T-cell (primary cell): Measurements from ENCODE around the gene ST3GAL3. TPM values are rescaled to one million over a fixed set of nuclear protein-coding genes. Genes with fewer than 3 reads are reported as not detected.

Source experiments
- ATAC-seq, 4 experiments: fragments of 200-7000 bp in 3 of 4; fragments of 150-1000 bp in 1 of 4; cut with Tn5 transposase; replicated peaks in 1 of 4; 1 replicate in 3 of 4; 2 replicates in 1 of 4; pipeline ENCODE4 v1.10.0; 2021; ENCODE audit warnings: moderate library complexity in 3 of 4, mild to moderate bottlenecking in 2 of 4, moderate number of reproducible peaks in 1 of 4
- CTCF ChIA-PET, 2 donors: fragments of 300-600 bp; sonication (Branson Sonifier 250); formaldehyde crosslinking; loops; one replicate each; lab custom pipeline; 2022; ENCODE audit warnings: antibody characterized with exemption in 2 of 2; lab: Charles Lee
- POLR2A ChIA-PET, 2 donors: fragments of 300-600 bp; sonication (Branson Sonifier 250); formaldehyde crosslinking; loops; one replicate each; lab custom pipeline; 2022; ENCODE audit warnings: antibody characterized with exemption in 2 of 2; lab: Charles Lee
- DNase-seq, 35 experiments: peaks; one replicate each; pipeline versions ENCODE4 v3.0.0 to v3.0.0-alpha.2; 2013 to 2023
- H3K27ac ChIP-seq: one replicate; pipeline ENCODE4 v1.5.1; 2013; ENCODE audit warnings: low read length
- H3K27me3 ChIP-seq, 2 experiments: replicated peaks in 1 of 2; 1 replicate in 1 of 2; 2 replicates in 1 of 2; pipeline versions ENCODE4 v1.6.1 to v1.7.0; 2013; ENCODE audit warnings: low read length in 1 of 2, mixed read lengths in 1 of 2; ENCODE audit not compliant: control insufficient read depth in 2 of 2, insufficient read depth in 2 of 2; ENCODE audit errors: extremely low read depth in 1 of 2
- H3K36me3 ChIP-seq, 2 donors: 1 replicate in 1 of 2; 2 replicates in 1 of 2; pipeline versions ENCODE4 v1.6.1 to v1.7.0; 2013; ENCODE audit warnings: low read length in 1 of 2; ENCODE audit not compliant: control insufficient read depth in 2 of 2, insufficient read depth in 1 of 2; ENCODE audit errors: extremely low read depth in 1 of 2
- H3K4me1 ChIP-seq, 2 experiments: 1 replicate in 1 of 2; 2 replicates in 1 of 2; pipeline versions ENCODE4 v1.6.1 to v1.7.0; 2013; ENCODE audit warnings: low read length in 2 of 2, mixed read lengths in 1 of 2; ENCODE audit not compliant: insufficient read depth in 2 of 2, control insufficient read depth in 1 of 2; ENCODE audit errors: extremely low read depth in 1 of 2
- H3K4me3 ChIP-seq, 2 donors: 1 replicate in 1 of 2; 2 replicates in 1 of 2; pipeline versions ENCODE4 v1.5.1 to v1.7.0; 2013; ENCODE audit warnings: mild to moderate bottlenecking in 2 of 2, low read length in 1 of 2, moderate library complexity in 1 of 2; ENCODE audit not compliant: control insufficient read depth in 1 of 2; ENCODE audit errors: extremely low read depth in 1 of 2
- H3K9me3 ChIP-seq: 2 replicates; pipeline ENCODE4 v1.7.0; 2013
- H3K27ac Mint-ChIP-seq, 2 donors: one replicate each; pipeline ENCODE4 v1.8.0; 2020 to 2021; ENCODE audit warnings: mild to moderate bottlenecking in 2 of 2, mixed read lengths in 2 of 2
- H3K27me3 Mint-ChIP-seq, 2 donors: one replicate each; pipeline ENCODE4 v1.8.0; 2021 to 2022; ENCODE audit warnings: mixed read lengths in 2 of 2
- H3K36me3 Mint-ChIP-seq: one replicate; pipeline ENCODE4 v1.8.0; 2021; ENCODE audit warnings: mixed read lengths
- H3K4me1 Mint-ChIP-seq, 3 donors: one replicate each; pipeline ENCODE4 v1.8.0; 2020 to 2022; ENCODE audit warnings: mixed read lengths in 3 of 3, mild to moderate bottlenecking in 1 of 3
- H3K4me3 Mint-ChIP-seq, 3 donors: one replicate each; pipeline ENCODE4 v1.8.0; 2020 to 2022; ENCODE audit warnings: mild to moderate bottlenecking in 3 of 3, mixed read lengths in 3 of 3, moderate library complexity in 3 of 3
- H3K9me3 Mint-ChIP-seq, 3 donors: one replicate each; pipeline ENCODE4 v1.8.0; 2020 to 2022; ENCODE audit warnings: mixed read lengths in 3 of 3
- WGBS: methylation state at CpG from one replicate; pipeline ENCODE4 v1.1.5; 2013; ENCODE audit warnings: missing lambda C conversion rate; ENCODE audit not compliant: insufficient coverage; 5-methylcytosine and 5-hydroxymethylcytosine counted together
- total RNA-seq, 35 experiments: library from RNA in 6 of 35; stranded (reverse) in 6 of 35; fragments of 120-200 nt in 1 of 35; gene quantifications; one replicate each; pipeline versions ENCODE4 v1.2.1 to v1.2.4 and lab custom pipeline; 2013 to 2026

ST3GAL3 gene
- total RNA-seq, 5 donors from 2014 or later (not counting 1 experiment from before 2014, with no cell fraction given) = 21.9 to 29.8 (median 24.4) TPM

- Histone ChIP-seq H3K4me1 (peaks cover 10 to 39% of the 10 kb centered on the region in 2 experiments), H3K27ac (no peak overlapping the region), H3K9me3 (no peaks in the 10 kb centered on the region), H3K27me3 (peaks cover 0 to 28% of the 10 kb centered on the region in 2 experiments), H3K36me3 (peaks cover 3 to 25% of the 10 kb centered on the region in 2 donors), H3K4me3 (peak overlapping the region; percentile 24 to 25)
- Mint-ChIP-seq H3K27me3 (peaks cover 0 to 5% of the 10 kb centered on the region in 2 donors), H3K36me3 (peaks cover 20% of the 10 kb centered on the region), H3K4me1 (peaks cover 25 to 42% (median 41%) of the 10 kb centered on the region in 3 donors), H3K4me3 (peak overlapping the region; percentile 76 to 86 (median 79)), H3K9me3 (no peaks in the 10 kb centered on the region), H3K27ac (peak overlapping the region; percentile 40 to 45)
- DNase-seq (peak in 1 of 35 experiments; percentile 28), ATAC-seq (no peak)
- CTCF ChIA-PET = no interaction called here
- 8% methylated on average over 29 of the region's 45 CpGs for WGBS
- POLR2A ChIA-PET = no interaction called here
Observed at GRCh38 chr1:43979528-43980254, 272.4 kb downstream of the ST3GAL3 start.

GRCh38 chr1:43980255-43981134 is 273.2 kb downstream of the ST3GAL3 start:
- Histone ChIP-seq H3K4me1 (peaks cover 10 to 34% of the 10 kb centered on the region in 2 experiments), H3K27me3 (peaks cover 0 to 28% of the 10 kb centered on the region in 2 experiments), H3K36me3 (peaks cover 3 to 25% of the 10 kb centered on the region in 2 donors), H3K27ac (no peak overlapping the region), H3K4me3 (no peak overlapping the region), H3K9me3 (no peaks in the 10 kb centered on the region)
- H3K9me3 Mint-ChIP-seq = no peaks in the 10 kb centered on the region
- H3K4me3 Mint-ChIP-seq = peak overlapping the region; percentile 76 to 86 (median 79)
- peaks cover 20% of the 10 kb centered on the region for H3K36me3 Mint-ChIP-seq
- H3K27me3 Mint-ChIP-seq = peaks cover 0 to 5% of the 10 kb centered on the region in 2 donors
- ATAC-seq = no peak
- H3K27ac Mint-ChIP-seq = peak overlapping the region in 1 of 2 donors; percentile 2
- CTCF ChIA-PET = no interaction called here
- WGBS = 84% methylated on average over 9 of the region's 13 CpGs
- POLR2A ChIA-PET = no interaction called here
- peaks cover 25 to 41% (median 41%) of the 10 kb centered on the region in 3 donors for H3K4me1 Mint-ChIP-seq
- DNase-seq = no peak

Other genes with a start within 250 kb of the ST3GAL3 start
- 1 to 10 TPM in 3 of 5 donors, under 1 TPM in 2; 0.07 to 2.6 (median 1.9) TPM for gene PTPRF, start 176.7 kb upstream of the ST3GAL3 start, total RNA-seq
- 10 to 100 TPM; 33.3 to 45.6 (median 38.0) TPM for gene KDM4A, start 57.4 kb upstream of the ST3GAL3 start, total RNA-seq
- 1 to 10 TPM in 1 of 5 donors, under 1 TPM in 3, not detected in 1; 0.35 to 1.5 (median 0.51) TPM for gene ARTN, start 226.3 kb downstream of the ST3GAL3 start, total RNA-seq
- 10 to 100 TPM; 15.3 to 24.3 (median 22.1) TPM for gene IPO13, start 239.4 kb downstream of the ST3GAL3 start, total RNA-seq